BLaER1 treated with 17β-estradiol and CSF1 and Interleukin-3, amounts not matched to agents 10 nM and 100 nM (cell line): ENCODE data around the gene PDE11A.

ENCODE experiments used
- H3K27ac ChIP-seq, 11 experiments: shearing (Covaris generic); formaldehyde crosslinking; 2 replicates each; pipeline ENCODE4 v1.8.1; 2022
- H3K27me3 ChIP-seq, 11 experiments: shearing (Covaris generic); formaldehyde crosslinking; 2 replicates each; pipeline ENCODE4 v1.8.1; 2022
- H3K36me3 ChIP-seq, 11 experiments: shearing (Covaris generic); formaldehyde crosslinking; 2 replicates each; pipeline ENCODE4 v1.8.1; 2022
- H3K4me1 ChIP-seq, 10 experiments: shearing (Covaris generic); formaldehyde crosslinking; 2 replicates each; pipeline ENCODE4 v1.8.1; 2022
- H3K4me2 ChIP-seq, 11 experiments: shearing (Covaris generic); formaldehyde crosslinking; 2 replicates each; pipeline ENCODE4 v1.8.1; 2022
- H3K4me3 ChIP-seq, 10 experiments: shearing (Covaris generic); formaldehyde crosslinking; 2 replicates each; pipeline ENCODE4 v1.8.1; 2022
- H3K9ac ChIP-seq, 11 experiments: shearing (Covaris generic); formaldehyde crosslinking; 2 replicates each; pipeline ENCODE4 v1.8.1; 2022
- H3K9me3 ChIP-seq, 11 experiments: shearing (Covaris generic); formaldehyde crosslinking; replicated peaks in 1 of 11; 2 replicates each; pipeline ENCODE4 v1.8.1; 2022
- H4K20me1 ChIP-seq, 11 experiments: shearing (Covaris generic); formaldehyde crosslinking; 2 replicates each; pipeline ENCODE4 v1.8.1; 2022
- Cebpa-rat ChIP-seq, 11 experiments: shearing (Covaris generic); IDR thresholded peaks; 2 replicates each; pipeline ENCODE4 v1.8.1; 2022

Gene PDE11A

DNA sequence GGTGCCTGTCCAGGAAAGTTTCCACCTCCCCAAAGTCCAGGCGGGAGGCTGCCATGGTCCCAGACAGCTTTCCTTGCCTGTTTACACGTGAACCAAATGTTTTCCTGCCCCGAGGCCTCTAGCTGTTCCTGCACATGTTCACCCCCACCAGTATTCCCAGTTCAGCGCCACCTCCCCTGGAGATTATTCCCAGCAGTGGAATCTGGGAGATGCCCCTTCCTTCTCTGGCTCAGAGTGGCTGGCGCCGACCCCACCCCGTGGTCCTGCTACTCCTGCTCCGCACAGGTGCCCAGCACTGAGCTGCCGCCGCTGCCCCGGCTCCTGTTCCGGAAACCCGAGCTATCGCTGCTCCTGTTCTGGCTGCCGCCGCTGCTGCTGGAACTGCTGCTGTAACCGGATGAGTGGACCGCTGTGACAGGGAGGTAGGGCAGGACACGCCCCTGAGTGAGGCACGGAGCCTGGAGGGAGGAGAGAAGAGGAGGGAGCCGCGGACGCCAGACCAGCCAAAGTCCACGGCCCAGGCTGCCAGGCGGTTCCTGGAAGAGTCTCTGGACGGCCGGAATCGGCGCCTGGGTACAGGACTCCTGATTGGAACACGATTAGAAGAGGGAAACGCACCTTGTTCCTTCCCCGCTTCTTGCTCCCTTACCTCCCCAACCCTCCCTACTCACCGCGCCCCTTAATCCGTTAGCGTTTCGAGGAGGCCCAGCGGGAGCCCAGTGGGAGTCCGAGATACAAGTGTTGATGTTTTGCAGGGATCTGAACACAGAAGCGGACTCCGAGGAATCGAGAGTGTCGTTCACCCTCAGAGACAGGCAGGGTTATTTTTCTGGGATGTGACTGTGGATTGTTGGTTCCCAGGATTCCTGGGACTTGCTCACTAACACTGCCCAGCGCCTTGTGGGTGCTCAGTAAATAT is at the start of gene PDE11A:
Gene PDE11A, minus strand, starts transcription at position 395 of the 919 bp plus-strand sequence. Its CDS starts 340 bp downstream, at position 55.
- Histone ChIP-seq H3K4me2 (no peak within 1 kb of the TSS), H3K27me3 (no peaks in the 10 kb centered on the region), H3K4me3 (no peak within 1 kb of the TSS), H3K9me3 (peaks cover 0 to 11% (median 0%) of the 10 kb centered on the region in 11 experiments; a peak in 1 of 22 replicates), H4K20me1 (no peaks in the 10 kb centered on the region), H3K9ac (no peak within 1 kb of the TSS), H3K36me3 (no peaks in the 10 kb centered on the region), H3K4me1 (0 out of 20 replicates have a peak, but pooled peaks cover 0 to 8% (median 0%) of the 10 kb centered on the region in 10 experiments), H3K27ac (no peak within 1 kb of the TSS)
- TF ChIP-seq Cebpa-rat (IDR thresholded peaks at IDR 0.05), result no peak

DNA sequence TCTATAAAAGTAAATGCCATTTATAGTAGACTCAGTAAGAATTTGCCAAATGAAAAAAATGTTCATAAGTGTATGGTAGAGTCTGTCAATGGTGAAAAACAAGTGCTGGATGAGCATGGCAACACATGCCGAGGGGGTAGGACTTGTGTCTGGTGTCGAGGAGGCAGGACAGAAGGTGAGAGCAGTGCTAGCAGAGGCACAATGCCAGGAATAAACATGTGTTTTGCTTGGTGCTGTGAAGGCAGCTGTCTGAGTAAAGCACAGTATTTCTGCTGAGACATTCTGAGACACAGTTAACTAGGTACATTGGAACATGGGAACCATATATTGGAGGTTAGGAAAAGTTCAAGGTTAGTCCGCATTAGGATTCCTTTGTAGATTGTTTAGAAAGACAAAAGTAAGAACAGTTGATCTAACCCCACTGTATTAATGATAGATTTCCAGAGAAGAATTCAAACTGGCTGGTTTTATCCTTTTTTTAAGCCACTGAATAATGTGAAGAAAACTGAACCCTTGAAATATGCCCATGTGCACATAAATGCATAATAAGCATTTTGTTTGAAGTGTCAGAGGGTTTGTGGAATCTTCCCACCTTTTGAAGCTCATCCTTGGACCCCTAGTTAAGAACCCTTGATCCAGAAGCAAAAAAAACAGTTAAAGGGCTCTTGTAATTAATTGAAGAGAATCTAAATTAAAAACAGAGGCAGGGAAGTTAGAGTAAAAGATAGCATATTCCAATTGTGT is 46.8 kb upstream of the PDE11A start:
- Histone ChIP-seq H3K9ac (no peak overlapping the region), H3K27me3 (no peaks in the 10 kb centered on the region), H3K4me3 (no peak overlapping the region), H3K27ac (no peak overlapping the region), H3K4me1 (peaks cover 0 to 12% (median 2%) of the 10 kb centered on the region in 10 experiments; a peak in 8 of 20 replicates), H3K4me2 (no peak overlapping the region), H4K20me1 (peaks cover 0 to 3% (median 0%) of the 10 kb centered on the region in 11 experiments; a peak in 2 of 22 replicates), H3K36me3 (peaks cover 29 to 84% (median 60%) of the 10 kb centered on the region in 11 experiments), H3K9me3 (no peaks in the 10 kb centered on the region)
- TF ChIP-seq Cebpa-rat (IDR thresholded peaks at IDR 0.05), result no peak

DNA sequence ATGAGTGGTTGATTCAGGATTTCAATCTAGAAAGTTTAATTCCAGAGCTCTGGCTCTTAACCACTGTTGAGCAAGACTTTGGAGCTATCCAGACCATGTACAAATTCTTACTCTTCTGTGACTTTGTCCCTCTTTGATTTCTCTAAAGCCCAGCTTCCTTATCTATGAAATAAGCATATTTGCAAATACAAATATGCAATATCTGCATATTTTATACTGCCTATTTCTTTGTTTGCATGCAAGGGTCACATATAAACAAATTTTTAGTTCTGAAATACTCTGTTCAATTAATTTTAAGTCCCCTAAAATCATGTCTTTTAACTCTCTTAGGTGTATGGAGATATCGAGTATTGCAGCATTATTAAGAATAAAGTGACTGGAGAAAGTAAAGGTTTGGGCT is 45.1 kb upstream of the PDE11A start:
- TF ChIP-seq Cebpa-rat (IDR thresholded peaks at IDR 0.05), result no peak
- H3K9me3 ChIP-seq, result no peaks in the 10 kb centered on the region
- H3K4me1 ChIP-seq, result peaks cover 9 to 26% (median 16%) of the 10 kb centered on the region in 10 experiments
- H4K20me1 ChIP-seq, result peaks cover 0 to 3% (median 0%) of the 10 kb centered on the region in 11 experiments; a peak in 2 of 22 replicates
- no peak overlapping the region for H3K27ac ChIP-seq
- H3K4me2 ChIP-seq, result no peak overlapping the region
- H3K36me3 ChIP-seq, result peaks cover 18 to 68% (median 45%) of the 10 kb centered on the region in 11 experiments
- no peak overlapping the region for H3K4me3 ChIP-seq
- H3K9ac ChIP-seq, result no peak overlapping the region
- no peaks in the 10 kb centered on the region for H3K27me3 ChIP-seq

DNA sequence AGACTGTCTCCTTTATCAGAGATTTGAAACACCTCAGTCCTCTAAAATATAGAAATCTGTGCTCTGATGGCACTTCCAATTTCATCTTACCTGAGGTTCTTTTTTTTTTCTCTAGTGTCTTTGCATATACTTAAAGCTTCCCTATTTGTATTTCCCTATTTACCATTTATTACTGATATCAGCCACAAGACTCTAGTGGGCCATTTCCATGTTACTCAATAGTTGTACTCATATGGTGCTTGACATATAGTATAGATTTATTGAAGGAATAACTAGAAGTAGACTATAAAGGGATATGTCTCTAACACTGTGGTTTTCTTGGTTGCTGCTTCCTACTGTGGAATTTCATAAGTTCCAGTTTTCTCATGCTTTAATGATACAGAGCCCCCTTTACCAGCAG is 42.7 kb upstream of the PDE11A start:
- TF ChIP-seq Cebpa-rat (IDR thresholded peaks at IDR 0.05), result no peak
- H4K20me1 ChIP-seq, result peaks cover 0 to 3% (median 0%) of the 10 kb centered on the region in 11 experiments; a peak in 2 of 22 replicates
- H3K36me3 ChIP-seq, result peaks cover 0 to 44% (median 23%) of the 10 kb centered on the region in 11 experiments; a peak in 18 of 22 replicates
- H3K9ac ChIP-seq, result no peak overlapping the region
- no peaks in the 10 kb centered on the region for H3K27me3 ChIP-seq
- peak overlapping the region in 1 of 11 experiments; percentile 19; a peak in 1 of 22 replicates for H3K4me2 ChIP-seq
- no peaks in the 10 kb centered on the region for H3K9me3 ChIP-seq
- H3K4me3 ChIP-seq, result no peak overlapping the region
- H3K27ac ChIP-seq, result no peak overlapping the region
- H3K4me1 ChIP-seq, result peaks cover 12 to 28% (median 17%) of the 10 kb centered on the region in 10 experiments

DNA sequence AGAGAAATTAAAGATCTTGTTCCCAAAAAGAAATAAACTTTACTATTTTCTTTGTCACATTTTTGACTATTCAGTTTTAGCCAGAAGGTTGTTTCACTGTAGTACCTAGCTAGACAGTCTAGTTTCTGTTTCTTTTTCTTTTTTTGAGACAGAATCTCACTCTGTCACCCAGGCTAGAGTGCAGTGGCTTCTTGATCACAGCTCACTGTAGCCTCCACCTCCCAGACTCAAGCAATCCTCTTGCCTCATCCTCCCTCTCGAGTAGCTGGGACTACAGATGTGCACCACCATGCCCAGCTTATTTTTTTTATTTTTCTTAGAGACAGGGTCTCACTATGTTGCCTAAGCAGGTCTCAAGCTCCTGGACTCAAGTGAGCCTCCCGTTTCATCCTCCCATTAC is 41.9 kb upstream of the PDE11A start:
- H3K36me3 ChIP-seq, result peaks cover 0 to 36% (median 20%) of the 10 kb centered on the region in 11 experiments; a peak in 16 of 22 replicates
- TF ChIP-seq Cebpa-rat (IDR thresholded peaks at IDR 0.05), result no peak
- no peak overlapping the region for H3K9ac ChIP-seq
- no peak overlapping the region for H3K27ac ChIP-seq
- H3K9me3 ChIP-seq, result no peaks in the 10 kb centered on the region
- no peaks in the 10 kb centered on the region; a peak in 1 of 22 replicates for H4K20me1 ChIP-seq
- no peaks in the 10 kb centered on the region for H3K27me3 ChIP-seq
- no peak overlapping the region for H3K4me3 ChIP-seq
- H3K4me1 ChIP-seq, result peaks cover 12 to 28% (median 17%) of the 10 kb centered on the region in 10 experiments
- peak overlapping the region in 5 of 11 experiments; percentile 88 to 97 (median 95); a peak in 7 of 22 replicates for H3K4me2 ChIP-seq

DNA sequence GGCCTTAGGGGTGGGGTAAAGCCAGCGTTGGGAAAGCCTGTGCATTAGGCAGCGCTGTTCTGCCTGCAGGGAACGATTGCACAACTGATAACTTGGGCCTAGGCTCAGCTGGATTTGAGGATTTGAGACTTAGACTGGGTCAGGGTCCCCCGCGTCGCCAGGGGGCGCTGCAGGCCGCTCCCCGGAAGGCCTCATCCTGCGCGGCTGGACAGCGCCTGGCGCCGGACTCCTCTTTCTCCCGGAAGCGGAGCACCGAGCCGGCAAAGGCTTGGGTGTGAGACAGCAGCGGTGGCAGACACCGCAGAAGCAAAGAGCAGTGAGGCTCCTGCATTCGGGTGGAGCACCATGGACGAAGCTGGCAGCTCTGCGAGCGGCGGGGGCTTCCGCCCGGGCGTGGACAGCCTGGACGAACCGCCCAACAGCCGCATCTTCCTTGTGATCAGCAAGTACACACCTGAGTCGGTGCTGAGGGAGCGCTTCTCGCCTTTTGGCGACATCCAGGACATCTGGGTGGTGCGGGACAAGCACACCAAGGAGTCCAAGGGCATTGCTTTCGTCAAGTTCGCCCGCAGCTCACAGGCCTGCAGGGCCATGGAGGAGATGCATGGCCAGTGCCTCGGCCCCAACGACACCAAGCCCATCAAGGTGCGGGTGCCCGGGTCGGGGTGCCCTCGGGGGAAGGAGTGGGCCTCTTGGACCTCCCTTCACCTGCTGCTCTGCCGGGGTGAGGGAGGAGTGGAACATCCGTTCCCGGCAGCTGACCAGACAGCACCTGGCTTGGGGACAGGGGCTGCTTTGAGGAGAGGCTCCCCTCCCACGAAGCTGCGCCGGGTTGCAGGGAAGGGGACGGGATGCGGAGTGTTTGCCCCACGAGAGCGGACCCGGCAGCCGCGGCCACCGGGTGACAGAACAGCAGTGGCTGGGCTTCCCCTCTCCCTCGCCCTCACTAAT is 39.9 kb upstream of the PDE11A start, which contains the start of gene RBM45:
Gene RBM45, plus strand, starts transcription at position 236 of the 951 bp plus-strand sequence. Its CDS starts 110 bp downstream, at position 346.
- peak within 1 kb of the TSS; percentile 75 to 90 (median 85) for H3K9ac ChIP-seq
- H3K4me2 ChIP-seq, result peak within 1 kb of the TSS; percentile 77 to 99 (median 92)
- peak within 1 kb of the TSS; percentile 68 to 84 (median 75); a peak in 21 of 22 replicates for H3K27ac ChIP-seq
- no peaks in the 10 kb centered on the region for H3K9me3 ChIP-seq
- H3K4me3 ChIP-seq, result peak within 1 kb of the TSS; percentile 77 to 97 (median 88)
- H4K20me1 ChIP-seq, result no peaks in the 10 kb centered on the region; a peak in 1 of 22 replicates
- peaks cover 12 to 28% (median 17%) of the 10 kb centered on the region in 10 experiments for H3K4me1 ChIP-seq
- no peaks in the 10 kb centered on the region for H3K27me3 ChIP-seq
- peaks cover 0 to 23% (median 10%) of the 10 kb centered on the region in 11 experiments; a peak in 12 of 22 replicates for H3K36me3 ChIP-seq
- peak in 10 of 11 experiments; percentile 50 to 89 (median 78); a peak in 17 of 22 replicates for TF ChIP-seq Cebpa-rat (IDR thresholded peaks at IDR 0.05)

DNA sequence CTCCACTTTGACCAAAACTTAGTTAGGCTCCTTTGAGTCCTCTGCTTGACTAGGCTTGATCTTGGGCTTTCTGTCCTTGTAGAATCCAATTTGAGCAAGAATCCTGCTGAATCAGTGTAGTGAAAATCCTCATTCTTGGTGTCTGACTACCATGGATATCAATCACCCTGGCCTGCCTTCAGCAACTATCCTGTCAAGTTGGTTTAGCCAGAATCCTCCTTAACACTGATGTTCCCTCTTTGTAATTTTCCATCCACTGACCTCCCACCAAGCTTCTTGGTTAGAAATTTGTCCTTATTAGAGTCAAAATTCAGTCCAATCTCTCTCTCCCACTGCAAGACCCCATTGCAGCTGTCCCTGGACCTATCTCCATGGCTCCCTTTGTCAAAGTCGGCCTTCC is 39.2 kb upstream of the PDE11A start:
- no peak for TF ChIP-seq Cebpa-rat (IDR thresholded peaks at IDR 0.05)
- H3K4me3 ChIP-seq, result peak overlapping the region in 8 of 10 experiments; percentile 77 to 97 (median 90); a peak in 12 of 20 replicates
- H4K20me1 ChIP-seq, result no peaks in the 10 kb centered on the region; a peak in 1 of 22 replicates
- H3K27me3 ChIP-seq, result no peaks in the 10 kb centered on the region
- peak overlapping the region in 5 of 11 experiments; percentile 4 to 79 (median 75); a peak in 4 of 22 replicates for H3K27ac ChIP-seq
- H3K9ac ChIP-seq, result peak overlapping the region in 4 of 11 experiments; percentile 75 to 88 (median 84); a peak in 5 of 22 replicates
- H3K4me2 ChIP-seq, result peak overlapping the region in 9 of 11 experiments; percentile 35 to 99 (median 89); a peak in 15 of 22 replicates
- H3K4me1 ChIP-seq, result peaks cover 12 to 28% (median 17%) of the 10 kb centered on the region in 10 experiments
- peaks cover 0 to 16% (median 6%) of the 10 kb centered on the region in 11 experiments; a peak in 8 of 22 replicates for H3K36me3 ChIP-seq
- no peaks in the 10 kb centered on the region for H3K9me3 ChIP-seq
